CD4-positive, CD25-positive, alpha-beta regulatory T cell (primary cell): ENCODE measurements around the gene MPHOSPH8. TPM values are rescaled to one million over a fixed set of nuclear protein-coding genes. Genes with fewer than 3 reads are reported as not detected.
"Not testable (repeated sequence)": the region's sequence is repeated elsewhere in the genome, so short reads cannot be mapped to it uniquely, and the experiment has no call there.

ENCODE experiments used
- ATAC-seq, 2 donors: fragments of 150-1000 bp; cut with Tn5 transposase; one replicate each; pipeline ENCODE4 v1.10.0; 2021; ENCODE audit warnings: low read depth in 2 of 2, moderate number of reproducible peaks in 2 of 2, moderate library complexity in 1 of 2
- DNase-seq, 3 donors: peaks; one replicate each; pipeline versions ENCODE4 v3.0.0 to v3.0.0-alpha.2; 2012 to 2022; ENCODE audit warnings: mixed read lengths in 1 of 3
- H3K27ac ChIP-seq: one replicate; pipeline ENCODE4 v1.7.0; 2013; ENCODE audit warnings: mild to moderate bottlenecking, low read length; ENCODE audit not compliant: insufficient read depth, poor library complexity, severe bottlenecking
- H3K27me3 ChIP-seq: one replicate; pipeline ENCODE4 v1.7.0; 2013; ENCODE audit warnings: low read length; ENCODE audit not compliant: control insufficient read depth, insufficient read depth
- H3K36me3 ChIP-seq: one replicate; pipeline ENCODE4 v1.7.0; 2013; ENCODE audit warnings: mild to moderate bottlenecking, low read length, moderate library complexity; ENCODE audit not compliant: control insufficient read depth, insufficient read depth
- H3K4me1 ChIP-seq: 2 replicates; pipeline ENCODE4 v1.7.0; 2013; ENCODE audit warnings: mild to moderate bottlenecking, low read length; ENCODE audit not compliant: insufficient read depth, control insufficient read depth, poor library complexity, severe bottlenecking
- H3K4me3 ChIP-seq: one replicate; pipeline ENCODE4 v1.7.0; 2013; ENCODE audit warnings: low read depth, mild to moderate bottlenecking, low read length, moderate library complexity
- H3K9me3 ChIP-seq, 2 experiments: 1 replicate in 1 of 2; 2 replicates in 1 of 2; pipeline ENCODE4 v1.7.0; 2013; ENCODE audit warnings: low read length in 2 of 2, mild to moderate bottlenecking in 1 of 2, moderate library complexity in 1 of 2; ENCODE audit not compliant: control insufficient read depth in 2 of 2
- H3K27ac Mint-ChIP-seq, 3 donors: one replicate each; pipeline ENCODE4 v1.8.0; 2020 to 2022; ENCODE audit warnings: mild to moderate bottlenecking in 3 of 3, mixed read lengths in 3 of 3, moderate library complexity in 2 of 3
- H3K27me3 Mint-ChIP-seq: one replicate; pipeline ENCODE4 v1.8.0; 2022; ENCODE audit warnings: mild to moderate bottlenecking, mixed read lengths
- H3K36me3 Mint-ChIP-seq: one replicate; pipeline ENCODE4 v1.8.0; 2020; ENCODE audit warnings: mixed read lengths
- H3K4me1 Mint-ChIP-seq, 4 donors: one replicate each; pipeline ENCODE4 v1.8.0; 2020 to 2022; ENCODE audit warnings: mixed read lengths in 4 of 4, mild to moderate bottlenecking in 1 of 4
- H3K4me3 Mint-ChIP-seq, 4 donors: one replicate each; pipeline ENCODE4 v1.8.0; 2020 to 2022; ENCODE audit warnings: mild to moderate bottlenecking in 4 of 4, mixed read lengths in 4 of 4, moderate library complexity in 3 of 4
- H3K9me3 Mint-ChIP-seq, 7 donors: one replicate each; pipeline ENCODE4 v1.8.0; 2020 to 2022; ENCODE audit warnings: mixed read lengths in 7 of 7, mild to moderate bottlenecking in 3 of 7, moderate library complexity in 2 of 7
- polyA plus RNA-seq, 4 donors: library from polyadenylated mRNA; unstranded; fragments of 300-500 nt; fragmentation: Illumina TruSeq; gene quantifications; one replicate each; pipeline ENCODE4 v1.2.3, GENCODE V29; 2021
- total RNA-seq: library from RNA; stranded (reverse); gene quantifications from one replicate; pipeline ENCODE4 v1.2.3, GENCODE V29; 2022

MPHOSPH8 gene
- total and polyA plus RNA-seq, 5 donors from 2014 or later, result 9.8 to 74.2 (median 13.9) TPM

DNA sequence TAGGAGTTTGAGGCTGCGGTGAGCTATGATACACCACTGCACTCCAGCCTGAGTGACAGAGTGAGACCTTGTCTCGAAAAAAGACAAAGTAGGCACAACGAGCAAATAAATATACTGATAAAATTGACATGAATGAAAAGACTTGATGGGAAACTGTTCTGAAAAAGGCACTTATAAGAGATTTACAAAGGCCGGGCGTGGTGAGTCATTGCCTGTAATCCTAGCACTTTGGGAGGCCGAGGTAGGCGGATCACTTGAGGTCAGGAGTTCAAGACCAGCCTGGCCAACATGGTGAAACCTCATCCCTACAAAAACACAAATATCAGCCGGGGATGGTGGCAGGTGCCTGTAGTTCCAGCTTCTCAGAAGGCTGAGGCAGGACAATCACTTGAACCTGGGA lies 58.0 kb downstream of the MPHOSPH8 start:
- H3K36me3 ChIP-seq, result peaks cover 15% of the 10 kb centered on the region
- not testable (repeated sequence) for H3K27ac ChIP-seq, H3K4me3 ChIP-seq, ATAC-seq, H3K27me3 ChIP-seq, H3K4me3 Mint-ChIP-seq, H3K9me3 Mint-ChIP-seq, DNase-seq, H3K9me3 ChIP-seq, H3K27me3 Mint-ChIP-seq, H3K4me1 ChIP-seq, H3K27ac Mint-ChIP-seq
- Mint-ChIP-seq H3K4me1 (peaks cover 11 to 18% (median 14%) of the 10 kb centered on the region in 4 donors), H3K36me3 (peaks cover 24% of the 10 kb centered on the region)

DNA sequence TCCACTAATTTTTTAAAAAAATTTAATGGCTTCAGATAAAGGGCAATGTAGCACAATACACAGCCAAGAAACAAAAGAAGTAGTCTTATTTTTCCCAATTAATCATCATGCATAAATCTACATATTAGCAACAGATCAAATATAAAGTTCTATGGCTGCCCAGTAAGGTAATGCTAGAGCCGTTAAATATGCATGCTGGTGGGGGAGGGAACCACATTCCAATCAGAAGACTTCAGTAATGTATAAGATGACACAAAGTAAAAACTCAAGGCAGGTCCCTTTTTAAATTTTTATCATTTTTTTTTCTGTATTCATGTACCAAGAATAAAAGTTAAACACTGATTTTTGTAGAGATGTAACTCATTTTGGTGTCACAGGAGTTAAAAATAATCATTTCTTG lies 62.0 kb downstream of the MPHOSPH8 start:
- no peaks in the 10 kb centered on the region for H3K9me3 Mint-ChIP-seq
- no peak overlapping the region for H3K27ac Mint-ChIP-seq
- no peaks in the 10 kb centered on the region for H3K4me1 ChIP-seq
- H3K9me3 ChIP-seq, result no peaks in the 10 kb centered on the region
- H3K4me1 Mint-ChIP-seq, result peaks cover 20 to 29% (median 26%) of the 10 kb centered on the region in 4 donors
- peaks cover 24% of the 10 kb centered on the region for H3K36me3 Mint-ChIP-seq
- ATAC-seq, result no peak
- H3K27me3 ChIP-seq, result no peaks in the 10 kb centered on the region
- no peak overlapping the region for H3K4me3 Mint-ChIP-seq
- peaks cover 9% of the 10 kb centered on the region for H3K36me3 ChIP-seq
- H3K4me3 ChIP-seq, result no peak overlapping the region
- H3K27me3 Mint-ChIP-seq, result no peaks in the 10 kb centered on the region
- no peak for DNase-seq
- no peak overlapping the region for H3K27ac ChIP-seq

DNA sequence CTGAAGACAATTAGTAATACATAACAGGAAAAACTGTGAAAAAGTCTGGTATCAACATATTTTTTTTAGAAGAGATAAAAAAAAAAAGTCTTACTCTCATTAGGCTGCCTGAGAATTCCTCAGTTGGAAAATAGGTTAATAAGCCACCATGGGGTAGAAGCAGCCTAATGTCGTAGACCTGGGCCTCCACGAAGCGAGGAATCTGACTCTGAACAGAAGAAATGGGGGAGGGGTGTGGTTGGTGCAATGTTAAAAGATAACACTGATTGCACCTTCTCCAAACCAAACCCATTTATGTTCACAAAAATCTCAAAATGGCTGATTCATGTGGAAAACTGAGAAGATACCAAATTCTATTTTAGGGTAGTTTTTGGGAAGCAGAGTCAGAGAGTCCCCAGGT lies 62.4 kb downstream of the MPHOSPH8 start:
- Mint-ChIP-seq H3K4me1 (peaks cover 19 to 31% (median 28%) of the 10 kb centered on the region in 4 donors), H3K9me3 (no peaks in the 10 kb centered on the region), H3K4me3 (no peak overlapping the region), H3K27me3 (no peaks in the 10 kb centered on the region), H3K27ac (no peak overlapping the region), H3K36me3 (peaks cover 20% of the 10 kb centered on the region)
- H3K36me3 ChIP-seq, result peaks cover 9% of the 10 kb centered on the region
- ATAC-seq (no peak), DNase-seq (no peak)
- H3K4me3 ChIP-seq, result no peak overlapping the region
- no peaks in the 10 kb centered on the region for H3K4me1 ChIP-seq
- no peaks in the 10 kb centered on the region for H3K27me3 ChIP-seq
- H3K27ac ChIP-seq, result no peak overlapping the region
- H3K9me3 ChIP-seq, result no peaks in the 10 kb centered on the region

DNA sequence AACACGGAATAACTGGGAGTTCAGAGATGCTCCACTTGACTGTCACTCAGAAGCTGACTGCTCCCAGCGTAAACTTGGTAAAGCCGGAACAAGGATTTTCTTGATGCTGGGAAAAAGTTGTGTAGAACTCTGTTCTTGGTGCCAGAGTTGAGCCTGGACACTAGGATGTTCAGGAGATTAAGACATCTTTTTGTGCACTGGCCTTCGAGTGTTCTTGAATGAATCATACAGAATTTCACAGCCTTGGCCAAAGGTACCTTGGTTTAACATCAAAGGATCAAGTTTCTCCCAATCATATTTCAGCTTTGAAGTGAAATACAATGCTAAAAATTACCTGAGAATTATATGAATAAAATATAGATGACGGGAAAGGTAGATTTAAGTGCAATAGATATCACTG lies 67.5 kb downstream of the MPHOSPH8 start:
- not testable (repeated sequence) for H3K36me3 ChIP-seq, H3K27ac ChIP-seq, H3K4me1 ChIP-seq, H3K27me3 ChIP-seq, ATAC-seq, H3K27me3 Mint-ChIP-seq, H3K9me3 Mint-ChIP-seq, H3K4me3 Mint-ChIP-seq, H3K9me3 ChIP-seq, H3K36me3 Mint-ChIP-seq, DNase-seq, H3K4me3 ChIP-seq
- Mint-ChIP-seq H3K4me1 (peaks cover 14 to 25% (median 18%) of the 10 kb centered on the region in 4 donors), H3K27ac (peak overlapping the region in 1 of 3 donors; percentile 66)

DNA sequence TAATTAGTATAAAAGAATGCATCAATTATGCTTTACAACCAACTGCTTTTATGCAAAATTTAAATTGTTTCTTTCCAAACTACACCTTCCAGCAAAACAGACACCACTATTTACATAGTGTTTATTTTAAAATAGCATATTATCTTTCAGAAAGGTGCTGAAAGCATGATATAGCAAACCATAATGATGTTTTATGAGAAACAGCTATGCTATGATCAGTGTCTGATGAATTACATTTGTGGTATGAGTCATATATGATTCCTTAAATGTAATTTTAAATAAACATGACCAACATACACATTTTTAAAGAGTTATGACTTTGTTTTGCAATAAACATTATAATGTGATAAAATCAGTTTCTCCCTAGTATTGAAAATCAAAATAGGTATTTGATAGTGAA lies 68.2 kb downstream of the MPHOSPH8 start:
- not testable (repeated sequence) for H3K36me3 Mint-ChIP-seq, ATAC-seq, H3K27ac ChIP-seq, H3K9me3 ChIP-seq, H3K4me1 ChIP-seq, H3K9me3 Mint-ChIP-seq, DNase-seq, H3K27me3 Mint-ChIP-seq, H3K4me3 ChIP-seq, H3K36me3 ChIP-seq, H3K4me3 Mint-ChIP-seq, H3K27ac Mint-ChIP-seq, H3K27me3 ChIP-seq
- peaks cover 14 to 25% (median 21%) of the 10 kb centered on the region in 4 donors for H3K4me1 Mint-ChIP-seq

DNA sequence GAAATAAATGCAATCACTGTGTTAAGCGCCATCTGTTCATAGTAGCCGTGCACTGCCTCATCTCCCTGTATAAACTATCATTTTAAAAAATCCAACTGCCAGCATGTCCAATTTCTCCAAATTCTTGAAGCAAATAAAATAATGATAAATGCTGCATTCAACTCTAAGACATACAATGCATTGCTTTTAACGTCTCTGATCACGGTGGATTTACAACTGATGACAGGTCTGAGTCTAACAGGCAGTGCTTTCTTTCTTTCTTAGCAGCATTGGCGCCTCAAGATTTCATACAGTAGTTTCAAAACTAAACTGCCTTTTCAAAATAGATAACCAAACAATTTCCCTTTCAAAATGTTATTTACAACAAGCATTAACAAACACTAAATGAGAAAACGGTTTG lies 70.8 kb downstream of the MPHOSPH8 start:
- H3K9me3 ChIP-seq, H3K36me3 Mint-ChIP-seq, H3K27me3 Mint-ChIP-seq, H3K36me3 ChIP-seq, H3K27ac Mint-ChIP-seq, H3K27ac ChIP-seq, DNase-seq, H3K27me3 ChIP-seq, H3K4me3 ChIP-seq, H3K9me3 Mint-ChIP-seq, H3K4me3 Mint-ChIP-seq, ATAC-seq, H3K4me1 ChIP-seq: not testable (repeated sequence)
- peaks cover 18 to 26% (median 20%) of the 10 kb centered on the region in 4 donors for H3K4me1 Mint-ChIP-seq

DNA sequence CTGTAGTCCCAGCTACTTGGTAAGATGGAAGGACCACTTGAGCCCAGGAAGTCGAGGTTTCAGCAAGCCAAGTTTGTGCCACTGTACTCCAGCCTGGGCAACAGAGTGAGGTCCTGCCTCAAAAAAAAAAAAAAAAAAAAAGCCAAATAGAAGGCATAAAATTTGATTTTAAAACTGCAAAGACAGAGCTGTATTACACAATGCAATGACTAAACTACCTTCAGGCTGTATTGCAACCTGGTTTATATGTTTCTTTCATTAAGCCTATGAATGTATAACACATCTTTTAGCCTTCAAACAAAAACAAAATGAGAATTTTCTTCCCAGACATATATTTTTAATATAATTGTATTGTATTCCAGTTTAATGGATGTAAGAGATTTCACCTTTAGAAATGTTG lies 75.6 kb downstream of the MPHOSPH8 start:
- H3K27ac Mint-ChIP-seq, H3K4me3 ChIP-seq, H3K4me1 ChIP-seq, H3K36me3 Mint-ChIP-seq, H3K27me3 ChIP-seq, H3K9me3 ChIP-seq, H3K4me3 Mint-ChIP-seq, DNase-seq, H3K9me3 Mint-ChIP-seq, H3K27ac ChIP-seq, H3K27me3 Mint-ChIP-seq, ATAC-seq, H3K36me3 ChIP-seq: not testable (repeated sequence)
- peaks cover 25 to 36% (median 28%) of the 10 kb centered on the region in 4 donors for H3K4me1 Mint-ChIP-seq

DNA sequence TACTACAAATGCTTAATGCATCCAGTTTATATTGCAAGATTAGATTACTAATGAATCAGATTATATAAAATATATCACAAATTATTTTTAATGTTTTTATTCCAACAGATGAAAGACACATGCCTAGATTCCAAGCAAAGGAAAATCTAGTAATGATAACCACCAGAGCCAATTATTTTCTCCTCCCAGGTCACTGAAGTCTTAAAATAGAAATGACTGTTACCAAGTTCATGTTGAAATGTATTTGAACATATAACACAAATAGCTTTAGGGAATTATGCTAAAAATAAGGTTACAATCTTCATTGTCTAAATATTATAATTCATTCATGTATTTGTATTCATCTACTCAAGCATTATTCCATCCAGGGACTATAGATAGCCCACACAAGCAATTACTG lies 76.3 kb downstream of the MPHOSPH8 start:
- not testable (repeated sequence) for DNase-seq, H3K9me3 ChIP-seq, H3K36me3 ChIP-seq, H3K27ac ChIP-seq, H3K9me3 Mint-ChIP-seq, H3K27me3 Mint-ChIP-seq, H3K4me3 Mint-ChIP-seq, H3K27me3 ChIP-seq, H3K27ac Mint-ChIP-seq, ATAC-seq, H3K36me3 Mint-ChIP-seq, H3K4me1 ChIP-seq, H3K4me3 ChIP-seq
- H3K4me1 Mint-ChIP-seq, result peaks cover 25 to 42% (median 31%) of the 10 kb centered on the region in 4 donors
